PC-9 (cell line): ENCODE results near the gene SHROOM2.

Experiments
- EZH2 ChIP-seq: fragments of 200-600 bp; sonication (generic); IDR thresholded peaks from 2 replicates; pipeline ENCODE4 v1.8.0; 2017; ENCODE audit warnings: antibody characterized with exemption, low read depth
- TF ChIP-seq, protein P1 (sequence below): fragments of 200-600 bp; sonication (generic); conservative IDR thresholded peaks from 2 replicates; pipeline ENCODE4 v1.6.1; 2017; ENCODE audit warnings: mixed run types, antibody characterized with exemption, mild to moderate bottlenecking, moderate library complexity

- TF ChIP-seq, protein P1, sequence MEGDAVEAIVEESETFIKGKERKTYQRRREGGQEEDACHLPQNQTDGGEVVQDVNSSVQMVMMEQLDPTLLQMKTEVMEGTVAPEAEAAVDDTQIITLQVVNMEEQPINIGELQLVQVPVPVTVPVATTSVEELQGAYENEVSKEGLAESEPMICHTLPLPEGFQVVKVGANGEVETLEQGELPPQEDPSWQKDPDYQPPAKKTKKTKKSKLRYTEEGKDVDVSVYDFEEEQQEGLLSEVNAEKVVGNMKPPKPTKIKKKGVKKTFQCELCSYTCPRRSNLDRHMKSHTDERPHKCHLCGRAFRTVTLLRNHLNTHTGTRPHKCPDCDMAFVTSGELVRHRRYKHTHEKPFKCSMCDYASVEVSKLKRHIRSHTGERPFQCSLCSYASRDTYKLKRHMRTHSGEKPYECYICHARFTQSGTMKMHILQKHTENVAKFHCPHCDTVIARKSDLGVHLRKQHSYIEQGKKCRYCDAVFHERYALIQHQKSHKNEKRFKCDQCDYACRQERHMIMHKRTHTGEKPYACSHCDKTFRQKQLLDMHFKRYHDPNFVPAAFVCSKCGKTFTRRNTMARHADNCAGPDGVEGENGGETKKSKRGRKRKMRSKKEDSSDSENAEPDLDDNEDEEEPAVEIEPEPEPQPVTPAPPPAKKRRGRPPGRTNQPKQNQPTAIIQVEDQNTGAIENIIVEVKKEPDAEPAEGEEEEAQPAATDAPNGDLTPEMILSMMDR, result no peak
- TF ChIP-seq EZH2, result no peak
These were observed 18.9 kb upstream of the SHROOM2 start for GRCh38 chrX:9767375-9767774.
